Measurements from ENCODE around the gene ZBTB20. TPM values are rescaled to one million over a fixed set of nuclear protein-coding genes. Genes with fewer than 3 reads are reported as not detected.

Gene ZBTB20
- total RNA-seq, 1 experiment from 2014 or later, result 26.5 TPM

DNA sequence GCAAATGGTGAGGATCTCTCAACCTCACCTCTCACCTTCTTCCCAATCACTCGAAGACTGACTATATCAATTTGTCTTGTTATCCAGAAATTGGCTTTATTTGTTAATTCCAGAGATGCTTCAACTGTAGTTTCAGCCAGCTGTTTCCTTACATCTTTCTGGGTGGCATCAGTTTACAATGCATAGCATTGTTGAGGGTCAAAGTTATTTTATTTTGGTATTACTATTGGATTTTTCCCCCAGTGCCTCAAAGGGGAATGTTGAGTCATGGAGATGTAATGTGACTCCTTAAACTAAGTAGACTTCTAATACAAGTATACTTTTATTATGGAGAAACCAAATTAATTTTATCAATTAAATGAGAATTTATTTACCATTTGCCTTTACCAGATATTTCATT is 501.7 kb downstream of the ZBTB20 start:
- H3K27me3 ChIP-seq (ENCODE audit: insufficient read depth, low read depth), result no peaks in the 10 kb centered on the region
- no peaks in the 10 kb centered on the region for H3K36me3 ChIP-seq (ENCODE audit: low read depth)
- no TSS peak for BruUV-seq (replicated peaks)
- no peak for DNase-seq
- POLR2A ChIA-PET (ENCODE audit: unreplicated experiment), result no interaction called here
- no peak overlapping the region for H3K4me2 ChIP-seq
- H3K9me3 ChIP-seq (ENCODE audit: insufficient read depth, low read depth), result no peaks in the 10 kb centered on the region; the same call in 1 of the 2 replicates
- H3K4me3 ChIP-seq, result no peak overlapping the region
- no peak for TF ChIP-seq EZH2 (IDR thresholded peaks at IDR 0.05; ENCODE audit: low read depth)
- TF ChIP-seq, protein P1, sequence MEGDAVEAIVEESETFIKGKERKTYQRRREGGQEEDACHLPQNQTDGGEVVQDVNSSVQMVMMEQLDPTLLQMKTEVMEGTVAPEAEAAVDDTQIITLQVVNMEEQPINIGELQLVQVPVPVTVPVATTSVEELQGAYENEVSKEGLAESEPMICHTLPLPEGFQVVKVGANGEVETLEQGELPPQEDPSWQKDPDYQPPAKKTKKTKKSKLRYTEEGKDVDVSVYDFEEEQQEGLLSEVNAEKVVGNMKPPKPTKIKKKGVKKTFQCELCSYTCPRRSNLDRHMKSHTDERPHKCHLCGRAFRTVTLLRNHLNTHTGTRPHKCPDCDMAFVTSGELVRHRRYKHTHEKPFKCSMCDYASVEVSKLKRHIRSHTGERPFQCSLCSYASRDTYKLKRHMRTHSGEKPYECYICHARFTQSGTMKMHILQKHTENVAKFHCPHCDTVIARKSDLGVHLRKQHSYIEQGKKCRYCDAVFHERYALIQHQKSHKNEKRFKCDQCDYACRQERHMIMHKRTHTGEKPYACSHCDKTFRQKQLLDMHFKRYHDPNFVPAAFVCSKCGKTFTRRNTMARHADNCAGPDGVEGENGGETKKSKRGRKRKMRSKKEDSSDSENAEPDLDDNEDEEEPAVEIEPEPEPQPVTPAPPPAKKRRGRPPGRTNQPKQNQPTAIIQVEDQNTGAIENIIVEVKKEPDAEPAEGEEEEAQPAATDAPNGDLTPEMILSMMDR (conservative IDR thresholded peaks at IDR 0.05), result no peak
- peaks cover 24% of the 10 kb centered on the region for H3K4me1 ChIP-seq (replicated peaks; ENCODE audit: insufficient read depth)
- H3K79me2 ChIP-seq (ENCODE audit: low read depth), result no peaks in the 10 kb centered on the region
- H2AFZ ChIP-seq, result no peak overlapping the region
- no peaks in the 10 kb centered on the region for H4K20me1 ChIP-seq (ENCODE audit: insufficient read depth)
- no peaks in the 10 kb centered on the region for H3K9me2 ChIP-seq (ENCODE audit: insufficient read depth)
- intact Hi-C loops (cut with micrococcal nuclease; ENCODE audit: unreplicated experiment), result no loop called here
- CTCF ChIA-PET, result no interaction called here
- H3F3A ChIP-seq (ENCODE audit: insufficient read depth, low read depth), result no peaks in the 10 kb centered on the region
- H3K27ac ChIP-seq, result no peak overlapping the region

DNA sequence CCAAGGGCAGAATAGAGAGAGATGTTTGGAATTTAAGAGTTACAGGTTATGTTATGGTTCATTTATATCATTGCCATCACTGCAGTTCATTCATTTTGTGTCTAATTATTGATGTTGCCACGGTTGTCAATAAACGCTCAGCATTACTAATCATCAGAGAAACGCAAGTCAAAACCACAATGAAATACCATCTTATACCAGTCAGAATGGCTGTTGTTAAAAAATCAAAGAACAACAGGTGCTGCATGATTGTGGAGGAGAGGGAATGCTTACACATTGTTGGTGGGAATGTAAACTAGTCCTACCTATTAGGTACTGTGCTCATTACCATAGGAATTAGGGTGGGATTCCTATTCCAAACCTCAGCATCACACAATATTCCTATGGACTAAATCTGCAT is 502.7 kb downstream of the ZBTB20 start:
- Histone ChIP-seq H3K79me2 (ENCODE audit: low read depth) (no peaks in the 10 kb centered on the region), H3K27me3 (ENCODE audit: insufficient read depth, low read depth) (no peaks in the 10 kb centered on the region), H3K36me3 (ENCODE audit: low read depth) (no peaks in the 10 kb centered on the region), H3K4me1 (replicated peaks; ENCODE audit: insufficient read depth) (peaks cover 16% of the 10 kb centered on the region), H3K4me2 (no peak overlapping the region), H2AFZ (no peak overlapping the region), H3K4me3 (no peak overlapping the region), H4K20me1 (ENCODE audit: insufficient read depth) (no peaks in the 10 kb centered on the region), H3K9me2 (ENCODE audit: insufficient read depth) (no peaks in the 10 kb centered on the region), H3F3A (ENCODE audit: insufficient read depth, low read depth) (no peaks in the 10 kb centered on the region), H3K9me3 (ENCODE audit: insufficient read depth, low read depth) (no peaks in the 10 kb centered on the region; the same call in 1 of the 2 replicates), H3K27ac (no peak overlapping the region)
- no peak for DNase-seq
- intact Hi-C loops (cut with micrococcal nuclease; ENCODE audit: unreplicated experiment), result no loop called here
- ChIA-PET CTCF (no interaction called here), POLR2A (ENCODE audit: unreplicated experiment) (no interaction called here)
- TF ChIP-seq, protein P1 (conservative IDR thresholded peaks at IDR 0.05), result no peak
- TF ChIP-seq EZH2 (IDR thresholded peaks at IDR 0.05; ENCODE audit: low read depth), result no peak
- BruUV-seq (replicated peaks), result no TSS peak

DNA sequence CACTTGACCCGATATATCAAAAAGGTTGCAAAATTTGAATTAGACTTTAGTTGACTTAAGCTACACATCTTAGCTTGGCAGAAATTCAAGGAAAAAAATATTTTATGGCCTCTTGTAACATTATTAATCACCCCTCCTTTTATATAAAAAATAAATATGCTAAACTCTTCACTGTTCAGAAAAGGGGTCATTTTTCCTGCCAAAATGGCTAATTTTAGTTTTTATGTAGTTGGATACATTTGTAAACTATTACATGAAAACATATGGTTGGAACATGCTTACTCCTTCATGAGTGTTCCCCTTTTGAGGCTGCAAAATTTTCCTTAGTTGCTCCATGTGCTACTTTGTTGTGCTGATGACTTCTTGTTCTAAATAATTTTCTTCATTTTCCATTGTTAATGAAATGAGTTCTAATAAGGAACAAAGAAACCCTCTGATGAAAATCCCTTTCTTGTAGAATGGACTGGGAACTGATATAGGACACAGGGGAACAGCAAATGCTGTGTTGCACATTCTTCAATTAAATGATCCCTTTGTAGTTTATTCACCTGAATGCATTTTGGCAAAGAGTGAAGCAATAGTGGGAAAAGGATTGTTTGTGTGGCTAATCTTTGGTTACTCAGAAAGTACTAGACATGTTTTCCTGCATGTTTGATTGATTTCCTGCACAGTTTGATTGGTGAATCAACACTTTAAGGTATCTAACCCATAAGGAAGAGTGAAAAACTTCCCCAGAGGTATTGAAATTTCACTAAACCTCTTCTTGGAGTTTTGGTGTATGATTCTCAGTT is 503.9 kb downstream of the ZBTB20 start:
- no peaks in the 10 kb centered on the region for H3K9me2 ChIP-seq (ENCODE audit: insufficient read depth)
- no peaks in the 10 kb centered on the region for H4K20me1 ChIP-seq (ENCODE audit: insufficient read depth)
- no peak overlapping the region for H2AFZ ChIP-seq
- H3K9me3 ChIP-seq (ENCODE audit: insufficient read depth, low read depth), result no peaks in the 10 kb centered on the region; the same call in 1 of the 2 replicates
- CTCF ChIA-PET, result no interaction called here
- peaks cover 7% of the 10 kb centered on the region; the same call in 1 of the 2 replicates for H3K4me1 ChIP-seq (replicated peaks; ENCODE audit: insufficient read depth)
- no peak overlapping the region for H3K4me2 ChIP-seq
- intact Hi-C loops (cut with micrococcal nuclease; ENCODE audit: unreplicated experiment), result no loop called here
- no peaks in the 10 kb centered on the region for H3K27me3 ChIP-seq (ENCODE audit: insufficient read depth, low read depth)
- DNase-seq, result no peak
- no TSS peak for BruUV-seq (replicated peaks)
- H3F3A ChIP-seq (ENCODE audit: insufficient read depth, low read depth), result no peaks in the 10 kb centered on the region
- H3K36me3 ChIP-seq (ENCODE audit: low read depth), result no peaks in the 10 kb centered on the region
- no peak overlapping the region for H3K4me3 ChIP-seq
- H3K79me2 ChIP-seq (ENCODE audit: low read depth), result no peaks in the 10 kb centered on the region
- no peak overlapping the region for H3K27ac ChIP-seq
- POLR2A ChIA-PET (ENCODE audit: unreplicated experiment), result no interaction called here
- no peak for TF ChIP-seq EZH2 (IDR thresholded peaks at IDR 0.05; ENCODE audit: low read depth)
- TF ChIP-seq, protein P1 (conservative IDR thresholded peaks at IDR 0.05), result no peak

All from PC-9 (cell line).